ENCODE measurements around the gene SH3BGR.

GRCh38 chr21:39499156-39499555, 47.4 kb downstream of the SH3BGR start:
- no peak for TF ChIP-seq EZH2 (IDR thresholded peaks at IDR 0.05; ENCODE audit: borderline replicate concordance, low read depth, low read length, severe bottlenecking)
- no peak for TF ChIP-seq CTCF (IDR thresholded peaks at IDR 0.05; ENCODE audit: extremely low read depth in 1 of 2, insufficient read depth in 1 of 2, low read depth in 1 of 2, low read length in 2 of 2)
- no peak for TF ChIP-seq POLR2A (IDR thresholded peaks at IDR 0.05; ENCODE audit: low read depth, low read length)
- TF ChIP-seq FOS (IDR thresholded peaks at IDR 0.05; ENCODE audit: borderline replicate concordance, insufficient read depth, low read length) = no peak
- TF ChIP-seq POLR2AphosphoS5 (IDR thresholded peaks at IDR 0.05; ENCODE audit: insufficient read depth, low read depth, low read length) = no peak

All from endothelial cell of umbilical vein (primary cell).